HG02970 (cell line): ENCODE data around the gene RCC2.

ENCODE experiments used
- ATAC-seq: cut with Tn5 transposase; IDR thresholded peaks from one replicate; pipeline ENCODE4 v1.9.1; 2021; ENCODE audit warnings: mild to moderate bottlenecking, moderate library complexity, moderate number of reproducible peaks; ENCODE audit not compliant: unreplicated experiment, low FRiP score

RCC2 gene

GRCh38 chr1:17381161-17381560 lies 58.3 kb downstream of the RCC2 start:
- ATAC-seq, result no peak

GRCh38 chr1:17377325-17377953 lies 62.0 kb downstream of the RCC2 start:
- no peak for ATAC-seq

GRCh38 chr1:17375651-17376050 lies 63.8 kb downstream of the RCC2 start:
- ATAC-seq, result no peak

GRCh38 chr1:17372955-17373354 lies 66.5 kb downstream of the RCC2 start:
- ATAC-seq, result no peak

GRCh38 chr1:17371896-17372295 lies 67.6 kb downstream of the RCC2 start, which contains the start of gene PADI6:
PADI6 (plus strand) TSS chr1:17372196; CDS start chr1:17372246, 50 bp downstream.
- ATAC-seq, result no peak

GRCh38 chr1:17370618-17371017 lies 68.9 kb downstream of the RCC2 start:
- no peak for ATAC-seq

- no peak for ATAC-seq
Observed at GRCh38 chr1:17369466-17369865, 70.0 kb downstream of the RCC2 start.

- ATAC-seq, result no peak
Observed at GRCh38 chr1:17365293-17365692, 74.2 kb downstream of the RCC2 start.

- ATAC-seq, result no peak
Observed at GRCh38 chr1:17363771-17364170, 75.7 kb downstream of the RCC2 start.

GRCh38 chr1:17363351-17363750 lies 76.1 kb downstream of the RCC2 start:
- ATAC-seq, result no peak

- no peak for ATAC-seq
Observed at GRCh38 chr1:17361687-17362086, 77.8 kb downstream of the RCC2 start.

GRCh38 chr1:17360272-17360956 lies 79.1 kb downstream of the RCC2 start:
- no peak for ATAC-seq

GRCh38 chr1:17359808-17360207 lies 79.7 kb downstream of the RCC2 start:
- ATAC-seq, result no peak

GRCh38 chr1:17359031-17359430 lies 80.4 kb downstream of the RCC2 start:
- ATAC-seq, result no peak

- no peak for ATAC-seq
Observed at GRCh38 chr1:17358557-17358956, 80.9 kb downstream of the RCC2 start.
